Measurements from ENCODE around the gene BPIFB2.
A peak's percentile ranks its signal among the peaks of the same experiment; 100 is the strongest.
"Not testable (repeated sequence)": the region's sequence is repeated elsewhere in the genome, so short reads cannot be mapped to it uniquely, and the experiment has no call there.

BPIFB2 gene

DNA sequence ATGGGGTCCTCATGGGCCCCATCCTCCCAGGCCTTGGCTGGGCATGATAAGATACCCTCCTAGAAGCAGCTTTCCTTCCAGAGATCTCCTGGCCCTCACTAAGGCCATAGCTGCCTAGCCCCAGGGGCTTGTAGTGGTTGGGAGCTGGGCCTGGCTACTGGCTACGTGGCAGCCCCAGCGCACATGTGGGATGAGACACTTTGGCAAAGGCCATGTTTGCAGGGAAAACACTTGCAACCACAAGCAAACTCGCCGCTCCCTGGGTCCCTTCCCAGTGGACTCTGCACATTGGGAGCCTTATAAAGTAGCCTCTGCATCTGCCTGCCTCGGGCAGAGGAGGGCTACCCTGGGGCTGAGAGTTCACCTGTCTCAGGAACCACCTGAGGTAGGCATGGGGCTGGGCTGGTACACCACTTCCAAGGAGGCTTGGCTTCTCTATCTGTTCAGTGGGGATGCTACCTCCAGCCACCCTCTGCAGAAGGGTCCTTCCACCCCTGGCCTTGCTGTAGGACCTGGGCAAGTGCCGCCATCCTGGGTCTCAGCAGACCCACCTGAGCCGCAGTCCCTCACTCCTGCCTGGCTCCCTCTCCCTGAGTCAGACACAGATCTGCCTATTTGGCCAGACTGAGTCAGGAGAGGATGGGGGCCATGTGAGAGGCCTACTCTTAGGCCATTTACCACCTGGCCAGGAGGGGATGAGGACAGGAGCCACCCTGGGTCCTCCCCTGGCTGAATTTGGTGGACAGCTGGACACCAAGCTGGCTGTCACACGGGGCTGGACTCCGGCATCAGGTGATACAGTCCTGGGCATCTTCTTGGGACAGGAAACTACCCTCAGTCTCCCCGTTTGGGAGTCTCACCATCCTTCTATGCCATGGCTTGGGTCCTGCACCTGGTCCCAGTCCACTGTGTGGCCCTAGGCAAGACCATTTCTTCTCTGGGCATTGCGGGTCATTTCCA, at the start of gene BPIFB2:
BPIFB2 (plus strand) TSS at position 329 of the 960 bp plus-strand sequence. CDS start 871 bp downstream, outside the sequence.
- no peak for DNase-seq

DNA sequence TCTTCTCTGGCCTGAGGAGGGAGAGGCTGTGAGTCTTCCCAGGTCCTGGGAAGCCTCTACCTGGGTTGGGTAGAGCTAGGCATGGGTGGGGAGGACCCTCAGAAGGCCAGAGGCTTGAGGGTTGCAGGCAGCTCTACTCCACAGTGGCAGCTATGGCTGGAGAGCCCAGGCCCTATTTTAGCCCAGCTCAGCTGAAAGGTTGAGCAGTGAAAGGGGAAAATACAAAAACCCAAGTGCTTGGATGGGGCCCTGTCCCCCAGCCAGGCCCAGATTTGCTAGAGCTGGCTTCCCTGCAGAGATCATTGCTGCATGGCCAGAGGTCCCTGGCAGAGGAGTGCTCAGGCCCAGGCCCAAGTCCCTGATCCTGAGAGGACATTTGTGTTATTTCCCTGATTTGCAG, 48.9 kb upstream of the BPIFB2 start:
- DNase-seq, result no peak

DNA sequence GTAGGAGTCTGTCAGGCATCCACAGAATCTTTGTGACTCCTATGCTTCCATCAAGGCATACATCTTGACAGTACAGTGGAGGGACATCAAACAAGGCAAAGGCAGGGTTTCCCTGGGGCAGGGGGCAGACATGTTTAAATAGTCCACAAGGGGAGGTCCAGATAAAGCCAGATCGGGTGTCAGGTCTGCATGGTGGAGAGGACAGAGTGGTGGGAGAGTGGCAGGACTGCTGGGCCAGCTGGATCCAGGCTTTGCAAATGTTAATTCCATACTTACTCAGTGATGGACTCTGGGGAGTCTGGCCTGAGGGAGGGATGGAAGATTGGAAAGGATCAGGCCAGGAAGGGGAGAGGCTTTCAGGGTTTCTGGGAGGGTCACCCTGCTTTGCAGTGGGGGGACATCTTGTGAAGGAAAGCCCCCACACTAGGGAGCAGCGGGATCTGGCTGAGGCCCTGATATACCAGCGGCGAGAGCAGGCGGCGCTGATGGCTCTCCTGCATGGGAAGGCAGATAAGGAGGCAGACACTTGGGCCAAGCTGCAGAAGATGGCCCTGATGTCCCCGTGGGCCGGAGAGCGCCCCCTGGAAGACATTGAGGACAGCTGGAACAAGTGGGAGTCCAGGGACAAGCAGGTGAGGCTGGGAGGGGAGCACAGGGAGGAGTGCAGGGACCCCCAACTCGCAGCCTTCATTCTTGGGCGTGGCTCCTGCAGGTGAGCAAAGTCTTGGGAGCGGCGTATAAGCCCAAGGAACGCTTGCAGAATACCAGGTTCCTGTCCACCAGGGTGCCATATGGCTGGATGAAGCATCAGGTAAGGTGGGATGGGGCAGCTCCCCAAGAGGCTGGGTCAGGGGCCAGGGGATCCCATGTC, 47.9 kb upstream of the BPIFB2 start:
- DNase-seq, result no peak

DNA sequence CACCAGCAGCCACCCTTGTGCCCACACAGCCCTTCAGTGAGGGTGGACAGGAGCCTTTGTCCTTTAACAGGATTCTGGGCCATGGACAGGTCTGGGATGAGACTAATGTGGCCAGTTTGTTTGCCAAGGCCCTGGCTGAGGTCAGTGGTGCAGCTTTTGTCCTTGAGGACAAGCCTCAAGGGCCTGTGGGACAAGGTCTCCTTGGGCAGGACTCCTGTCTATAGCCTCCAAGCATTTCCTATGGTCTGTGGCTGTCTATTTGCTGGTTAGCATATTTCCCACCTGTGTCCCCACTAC, 47.3 kb upstream of the BPIFB2 start:
- DNase-seq, result no peak

DNA sequence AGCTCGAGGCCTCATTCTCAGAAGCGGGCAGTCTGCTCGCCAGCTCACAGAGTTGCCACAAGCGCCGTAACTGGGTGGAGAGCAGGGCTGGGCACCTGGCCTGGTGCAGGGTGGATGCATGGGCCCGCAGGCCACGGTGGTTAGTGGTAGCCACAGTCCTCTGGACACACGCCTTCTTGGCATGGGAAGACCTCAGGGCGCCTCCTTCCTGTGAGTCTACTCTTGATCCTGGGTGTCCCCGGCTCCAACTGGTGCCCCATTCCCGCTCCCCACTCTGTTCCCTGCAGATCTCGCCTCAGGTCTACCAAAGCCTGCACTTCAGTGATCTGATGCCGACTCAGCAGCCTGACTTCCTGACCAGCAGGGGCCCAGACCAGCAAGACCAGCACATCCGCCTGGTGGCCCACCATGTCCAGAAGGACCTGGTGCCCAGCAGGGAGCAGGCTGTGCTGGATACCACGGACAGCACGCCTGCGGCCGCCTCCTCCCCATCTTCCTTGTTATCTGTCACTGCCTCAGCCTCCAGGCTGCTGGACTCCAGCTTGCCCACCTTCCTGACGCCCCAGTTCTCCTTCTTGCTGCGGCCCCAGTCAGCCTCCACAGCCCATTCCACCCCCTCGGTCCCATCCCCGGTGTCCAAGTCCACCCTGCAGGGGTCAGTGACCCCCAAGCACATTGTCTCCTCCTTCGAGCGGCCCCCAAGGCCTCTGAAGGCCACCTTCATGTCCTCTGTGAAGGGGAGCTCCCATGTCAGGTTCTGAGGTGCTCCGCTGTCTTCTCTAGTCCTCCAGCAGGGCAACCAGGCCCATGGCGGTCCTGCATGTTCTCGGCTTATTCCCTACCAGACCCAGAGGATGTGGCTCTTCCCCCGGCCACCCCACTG, 46.4 kb upstream of the BPIFB2 start:
- DNase-seq, result no peak

GRCh38 chr20:32962053-32962452, 45.5 kb upstream of the BPIFB2 start:
- DNase-seq, result no peak

DNA sequence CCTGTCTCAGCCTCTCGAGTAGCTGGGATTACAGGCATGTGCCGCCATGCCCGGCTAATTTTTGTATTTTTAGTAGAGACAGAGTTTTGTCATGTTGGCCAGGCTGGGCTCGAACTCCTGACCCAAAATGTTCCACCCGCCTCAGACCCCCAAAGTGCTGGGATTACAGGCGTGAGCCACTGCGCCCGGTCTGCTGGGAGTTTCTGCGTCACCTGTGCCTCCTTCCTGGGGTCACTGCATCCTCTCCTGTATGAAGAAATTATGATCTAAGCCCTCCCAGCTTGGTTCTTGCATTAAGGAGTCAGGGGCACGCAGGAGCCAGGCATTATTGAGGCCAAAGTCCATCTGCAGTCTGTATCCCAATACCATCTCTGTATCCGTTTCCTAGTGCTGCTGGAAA, 44.9 kb upstream of the BPIFB2 start:
- DNase-seq, result not testable (repeated sequence)

DNA sequence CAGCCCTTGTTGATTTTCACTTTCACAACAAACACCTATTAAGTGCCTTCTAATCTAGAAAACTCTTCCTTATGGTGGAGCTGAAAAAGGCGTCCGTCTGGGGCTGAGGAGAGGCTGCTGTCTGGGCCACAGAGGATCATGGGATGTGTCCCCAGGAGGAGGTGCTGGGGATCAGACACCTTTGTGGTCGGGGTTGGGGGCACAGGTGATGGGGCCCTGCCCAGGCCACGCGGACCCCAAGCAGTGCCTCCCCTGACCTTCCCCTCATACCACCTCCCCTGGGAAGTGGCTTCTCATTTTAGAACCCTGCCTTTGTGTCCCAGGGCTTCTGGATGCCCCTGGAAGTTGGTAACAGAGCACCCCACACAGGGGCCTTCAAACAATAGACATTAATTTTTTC, 44.3 kb upstream of the BPIFB2 start:
- peak; percentile 3 for DNase-seq

DNA sequence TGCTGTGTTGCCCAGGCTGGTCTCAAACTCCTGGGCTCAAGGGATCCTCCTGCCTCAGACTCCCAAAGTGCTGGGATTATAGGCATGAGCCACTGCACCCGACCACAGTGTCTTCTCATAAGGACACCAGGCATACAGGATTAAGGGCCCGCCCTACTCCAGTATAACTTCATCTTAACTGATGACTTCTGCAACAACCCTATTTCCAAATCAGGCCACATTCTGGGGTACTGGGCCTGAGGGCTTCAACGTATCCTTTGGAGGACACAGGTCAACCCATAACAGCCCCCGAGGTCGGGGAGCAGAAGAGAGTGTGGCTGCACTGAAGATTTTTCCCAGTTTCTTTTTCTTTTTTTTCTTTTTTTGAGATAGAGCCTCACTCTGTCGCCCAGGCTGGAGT, 42.9 kb upstream of the BPIFB2 start:
- DNase-seq, result peak; percentile 2

- peak; percentile 1 for DNase-seq
Measured at GRCh38 chr20:32965115-32965514, 42.4 kb upstream of the BPIFB2 start.

DNA sequence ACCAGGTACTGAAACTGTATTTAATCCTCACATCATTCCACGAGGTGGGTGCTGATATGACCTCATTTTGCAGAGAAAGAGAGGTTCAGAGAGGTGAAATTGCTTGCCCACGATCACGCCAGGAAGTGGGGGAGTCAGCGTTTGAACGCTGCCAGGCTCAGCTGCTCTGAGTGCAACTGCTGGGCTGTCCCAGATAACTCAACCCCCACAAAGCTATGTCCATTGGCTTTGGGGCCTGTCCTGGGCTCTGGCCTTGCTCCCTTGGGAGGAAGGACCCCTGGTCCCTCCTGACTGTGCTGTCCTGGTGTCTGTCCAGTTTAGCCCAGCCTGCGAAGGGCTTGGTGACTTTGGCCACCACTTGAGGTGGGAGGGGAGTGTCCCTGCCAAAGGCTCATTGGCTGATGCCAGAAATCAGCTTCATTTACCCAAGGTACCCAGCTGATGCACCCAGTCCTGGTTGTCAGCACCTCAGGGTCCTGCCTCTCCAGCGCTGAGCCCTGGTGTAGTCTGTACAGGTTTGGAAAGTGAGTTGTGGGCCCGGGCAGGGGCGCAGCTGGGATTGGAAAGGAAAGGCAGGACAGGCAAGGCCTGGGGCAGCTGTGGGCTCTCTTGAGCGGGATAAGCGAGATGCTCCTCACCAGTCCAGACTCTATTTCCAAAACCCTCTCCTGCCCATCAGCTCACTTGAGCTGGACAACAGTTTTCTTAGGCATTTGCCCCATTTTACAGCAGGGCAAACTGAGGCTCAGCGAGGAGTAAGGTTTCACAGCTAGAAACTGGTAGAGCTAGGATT, 41.7 kb upstream of the BPIFB2 start:
- DNase-seq, result peak; percentile 21

- peak; percentile 2 for DNase-seq
Measured at GRCh38 chr20:32966382-32966781, 41.1 kb upstream of the BPIFB2 start.

DNA sequence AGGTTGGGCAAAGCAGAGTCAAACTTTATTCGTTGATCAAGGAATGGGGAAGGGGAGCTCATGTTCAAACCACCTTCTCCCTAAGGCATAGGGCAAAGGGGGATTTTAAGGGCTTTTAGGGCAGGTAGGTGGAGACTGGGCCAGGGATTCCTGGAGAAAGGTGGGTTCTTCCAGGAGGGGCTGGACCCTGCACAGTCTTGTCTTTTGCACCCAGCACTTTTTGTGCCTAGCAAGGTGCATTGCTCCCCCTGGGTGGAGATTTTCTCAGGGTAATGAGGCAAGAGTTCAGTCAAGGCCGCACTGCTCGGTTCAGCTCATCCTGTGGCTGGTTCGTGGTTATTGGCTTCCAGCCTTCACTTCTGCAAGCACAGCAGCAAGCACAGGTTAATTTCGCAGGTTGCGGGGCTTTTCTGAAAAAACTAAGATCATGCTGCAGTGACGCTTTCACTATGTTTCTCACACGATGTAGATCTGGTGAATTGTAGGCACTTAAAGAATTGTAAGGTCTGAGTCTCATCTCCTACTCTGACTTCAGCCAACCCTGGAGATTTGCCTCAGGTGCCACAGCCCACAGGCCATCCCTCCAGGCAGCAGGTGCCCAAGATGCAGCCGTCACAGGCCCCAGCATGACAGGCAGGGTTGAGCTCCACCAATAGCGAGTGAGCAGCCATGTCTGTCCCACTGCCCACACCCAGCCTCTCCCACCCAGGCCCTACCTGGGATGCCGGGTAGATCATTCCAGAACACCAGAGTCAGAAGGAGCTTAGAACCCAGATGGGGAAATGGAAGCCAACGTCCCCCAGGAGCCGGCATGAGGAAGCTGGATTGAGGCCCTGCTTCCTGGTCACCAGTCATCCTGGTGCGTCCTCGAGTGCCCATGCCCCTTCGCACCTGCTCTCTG, 40.4 kb upstream of the BPIFB2 start:
- DNase-seq, result peak; percentile 44

GRCh38 chr20:32967961-32968457, 39.5 kb upstream of the BPIFB2 start:
- peak; percentile 47 for DNase-seq

GRCh38 chr20:32968478-32969241, 38.8 kb upstream of the BPIFB2 start:
- DNase-seq, result peak; percentile 56

- peak; percentile 4 for DNase-seq
Measured at GRCh38 chr20:32969356-32970114, 38.0 kb upstream of the BPIFB2 start.

DNA sequence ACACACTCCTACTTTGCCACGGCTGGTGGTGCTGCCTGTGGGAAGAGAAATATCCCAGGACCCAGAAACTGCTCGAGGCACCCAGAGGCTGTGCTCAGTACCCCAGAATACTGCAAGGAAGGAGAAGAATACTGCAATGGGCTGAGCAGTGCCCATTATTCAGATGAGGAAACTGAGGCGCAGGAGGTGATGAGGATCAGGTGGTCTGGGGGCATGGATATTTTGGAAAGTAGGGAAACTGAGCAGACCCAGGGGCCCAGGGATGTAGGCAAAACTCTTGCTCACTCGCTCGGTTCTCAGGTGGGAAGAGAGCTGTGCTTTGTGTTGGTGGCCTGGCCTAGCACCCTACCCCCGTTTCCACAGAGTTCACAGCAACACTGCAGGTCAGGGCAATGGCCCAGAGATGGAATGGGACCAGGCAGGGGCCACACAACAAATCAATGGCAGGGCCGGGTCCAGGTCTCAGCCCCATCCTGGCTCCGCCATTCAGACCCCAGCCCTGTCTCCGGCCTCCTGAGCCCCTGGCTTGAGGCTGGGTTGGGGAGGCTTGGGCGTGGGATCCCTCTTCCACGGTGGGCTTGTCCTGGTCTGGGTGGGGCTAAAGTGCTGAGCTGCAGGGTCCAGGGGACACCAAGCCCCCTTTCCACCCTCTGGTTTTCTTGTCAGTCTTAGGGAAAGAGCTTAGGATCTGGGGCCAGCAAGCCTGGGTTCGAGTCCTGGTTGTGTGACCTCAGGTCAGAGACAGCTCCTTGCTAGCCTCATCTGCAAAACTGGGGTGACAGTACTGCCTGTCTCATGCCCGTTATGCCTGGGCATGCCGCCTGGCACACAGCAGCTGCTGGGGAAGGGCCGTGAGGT, 37.2 kb upstream of the BPIFB2 start:
- DNase-seq, result peak; percentile 2

DNA sequence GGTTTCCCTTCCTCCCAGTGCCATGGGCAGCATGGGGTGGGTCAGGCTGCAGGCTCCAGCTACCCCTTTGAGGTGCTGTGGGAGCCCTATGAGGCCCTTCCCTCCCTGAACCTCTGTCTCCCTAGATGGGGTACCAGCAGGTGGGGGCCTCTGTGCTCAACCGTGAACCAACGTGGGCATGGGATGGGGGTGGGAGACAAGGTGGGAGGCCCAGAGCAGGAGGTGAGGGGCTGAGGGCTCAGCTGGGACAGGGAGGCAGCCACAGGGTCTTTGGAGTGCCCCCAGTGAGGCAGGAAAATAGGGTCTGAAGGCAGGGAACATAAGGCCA, 36.6 kb upstream of the BPIFB2 start:
- DNase-seq, result peak; percentile 12

All from stimulated activated CD4-positive, alpha-beta T cell treated with anti-CD3 and anti-CD28 coated beads, Interleukin-4, amount 100 ng/mL, for 24 hours (primary cell).